NB4 (cell line): ENCODE results near the gene A2M.

Source experiments
- DNase-seq: peaks from one replicate; pipeline ENCODE4 v3.0.0; 2010; ENCODE audit warnings: low read depth
- H3K4me3 ChIP-seq: one replicate; pipeline ENCODE4 v1.5.1; 2011; ENCODE audit warnings: mild to moderate bottlenecking, low read depth, low read length, moderate library complexity
- MYC ChIP-seq: IDR thresholded peaks from 2 replicates; pipeline ENCODE4 v1.6.1; 2011; ENCODE audit warnings: low read depth, low read length
- POLR2A ChIP-seq: IDR thresholded peaks from 2 replicates; pipeline ENCODE4 v1.6.1; 2011; ENCODE audit warnings: mild to moderate bottlenecking; ENCODE audit not compliant: insufficient read length; ENCODE audit errors: extremely low read depth
- TF ChIP-seq, protein P1 (sequence below): IDR thresholded peaks from 2 replicates; pipeline ENCODE4 v1.6.1; 2011; ENCODE audit warnings: low read depth, low read length
- TF ChIP-seq, protein P2 (sequence below): IDR thresholded peaks from one replicate; pipeline ENCODE4 v1.5.1; 2012; ENCODE audit warnings: low read depth, low read length

Gene A2M

DNA sequence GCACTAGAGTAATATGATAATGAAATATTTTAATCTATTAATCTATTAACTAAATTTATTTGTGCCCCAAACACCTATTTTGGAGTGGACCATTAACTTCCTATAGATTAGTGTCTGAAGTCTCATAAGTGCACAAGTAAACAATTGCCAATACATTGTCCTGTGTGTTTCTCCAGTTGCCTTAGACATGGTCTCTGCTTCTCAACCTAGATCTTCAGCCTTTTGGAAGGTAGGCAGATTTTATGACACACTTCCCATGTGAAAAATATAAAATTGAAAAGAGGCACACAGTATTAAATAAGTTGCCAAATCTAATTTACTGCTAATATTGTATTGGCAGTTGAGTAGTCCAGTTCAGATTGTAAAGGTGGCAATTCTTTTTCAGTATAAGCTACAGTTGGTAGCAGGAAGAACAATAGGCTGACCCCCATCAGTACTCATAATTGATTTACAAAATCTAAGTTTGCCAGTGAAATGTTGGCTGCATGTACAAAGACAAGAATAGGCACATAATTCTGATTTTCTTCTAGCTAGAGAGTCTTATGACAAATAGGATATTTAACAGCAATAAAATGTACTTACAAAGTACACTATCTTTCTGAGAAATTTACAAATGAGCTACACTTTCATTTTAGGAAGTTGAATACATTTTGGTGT is 10.8 kb downstream of the A2M start:
- TF ChIP-seq, protein P1, sequence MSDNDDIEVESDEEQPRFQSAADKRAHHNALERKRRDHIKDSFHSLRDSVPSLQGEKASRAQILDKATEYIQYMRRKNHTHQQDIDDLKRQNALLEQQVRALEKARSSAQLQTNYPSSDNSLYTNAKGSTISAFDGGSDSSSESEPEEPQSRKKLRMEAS: no peak
- TF ChIP-seq POLR2A (no peak), MYC (no peak)
- TF ChIP-seq, protein P2, sequence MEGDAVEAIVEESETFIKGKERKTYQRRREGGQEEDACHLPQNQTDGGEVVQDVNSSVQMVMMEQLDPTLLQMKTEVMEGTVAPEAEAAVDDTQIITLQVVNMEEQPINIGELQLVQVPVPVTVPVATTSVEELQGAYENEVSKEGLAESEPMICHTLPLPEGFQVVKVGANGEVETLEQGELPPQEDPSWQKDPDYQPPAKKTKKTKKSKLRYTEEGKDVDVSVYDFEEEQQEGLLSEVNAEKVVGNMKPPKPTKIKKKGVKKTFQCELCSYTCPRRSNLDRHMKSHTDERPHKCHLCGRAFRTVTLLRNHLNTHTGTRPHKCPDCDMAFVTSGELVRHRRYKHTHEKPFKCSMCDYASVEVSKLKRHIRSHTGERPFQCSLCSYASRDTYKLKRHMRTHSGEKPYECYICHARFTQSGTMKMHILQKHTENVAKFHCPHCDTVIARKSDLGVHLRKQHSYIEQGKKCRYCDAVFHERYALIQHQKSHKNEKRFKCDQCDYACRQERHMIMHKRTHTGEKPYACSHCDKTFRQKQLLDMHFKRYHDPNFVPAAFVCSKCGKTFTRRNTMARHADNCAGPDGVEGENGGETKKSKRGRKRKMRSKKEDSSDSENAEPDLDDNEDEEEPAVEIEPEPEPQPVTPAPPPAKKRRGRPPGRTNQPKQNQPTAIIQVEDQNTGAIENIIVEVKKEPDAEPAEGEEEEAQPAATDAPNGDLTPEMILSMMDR: no peak
- H3K4me3 ChIP-seq: no peak overlapping the region
- no peak for DNase-seq

DNA sequence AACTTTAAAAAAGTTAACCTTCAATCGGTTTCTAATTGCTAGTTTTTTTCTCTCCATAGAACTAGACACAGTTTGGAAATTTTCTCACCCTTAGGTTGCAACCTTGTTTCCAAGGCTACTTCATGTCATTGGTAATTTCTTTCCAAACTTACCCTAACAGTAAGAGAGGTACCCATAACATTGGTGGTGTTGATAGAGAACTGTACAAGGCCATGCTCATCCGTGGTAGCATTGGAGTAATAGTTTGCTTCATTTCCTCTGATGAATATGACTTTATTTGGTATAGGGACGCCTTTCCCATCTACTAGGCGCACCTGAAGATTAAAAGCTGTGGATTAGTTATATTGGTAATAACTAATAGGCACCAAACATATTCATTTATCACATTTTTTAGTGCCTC is 11.6 kb downstream of the A2M start:
- DNase-seq: no peak
- no peak overlapping the region for H3K4me3 ChIP-seq
- TF ChIP-seq MYC: no peak
- TF ChIP-seq, protein P2: no peak
- TF ChIP-seq POLR2A: no peak
- TF ChIP-seq, protein P1: no peak

DNA sequence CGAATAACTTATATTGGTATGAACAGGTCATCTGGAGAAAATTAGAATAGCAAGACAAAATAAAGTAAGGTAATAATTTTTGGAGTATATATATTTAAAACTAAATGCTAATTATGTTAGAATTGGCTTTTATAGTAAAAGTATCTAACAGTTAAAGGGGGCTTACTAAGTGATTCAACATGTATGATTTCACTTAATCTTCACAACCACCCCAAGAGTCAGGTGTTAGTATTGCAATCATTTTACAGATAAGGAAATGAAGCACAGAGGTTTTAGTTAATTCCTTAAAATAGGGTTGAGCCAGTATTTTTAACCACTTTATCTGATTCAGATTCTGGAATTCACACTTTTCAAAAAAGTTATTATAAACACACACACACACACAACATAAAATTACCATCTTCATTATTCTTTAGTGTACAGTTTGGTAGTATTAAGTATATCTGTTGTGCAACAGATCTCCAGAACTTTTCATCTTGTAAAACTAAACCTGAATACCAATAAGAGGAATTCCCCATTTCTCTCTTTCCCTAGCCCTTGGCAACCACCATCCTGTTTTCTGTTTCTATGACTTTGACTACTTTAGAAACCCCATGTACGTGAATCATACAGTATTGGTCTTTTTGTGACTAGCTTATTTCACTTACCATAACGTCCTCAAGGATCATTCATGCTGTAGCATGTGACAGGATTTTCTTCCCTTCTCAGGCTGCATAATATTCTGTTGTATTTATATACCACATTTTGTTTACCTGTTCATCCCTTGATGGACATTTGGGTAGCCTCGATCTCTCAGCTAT is 12.5 kb downstream of the A2M start:
- DNase-seq: no peak
- no peak overlapping the region for H3K4me3 ChIP-seq
- TF ChIP-seq, protein P2: no peak
- TF ChIP-seq POLR2A (no peak), MYC (no peak)
- TF ChIP-seq, protein P1: no peak

DNA sequence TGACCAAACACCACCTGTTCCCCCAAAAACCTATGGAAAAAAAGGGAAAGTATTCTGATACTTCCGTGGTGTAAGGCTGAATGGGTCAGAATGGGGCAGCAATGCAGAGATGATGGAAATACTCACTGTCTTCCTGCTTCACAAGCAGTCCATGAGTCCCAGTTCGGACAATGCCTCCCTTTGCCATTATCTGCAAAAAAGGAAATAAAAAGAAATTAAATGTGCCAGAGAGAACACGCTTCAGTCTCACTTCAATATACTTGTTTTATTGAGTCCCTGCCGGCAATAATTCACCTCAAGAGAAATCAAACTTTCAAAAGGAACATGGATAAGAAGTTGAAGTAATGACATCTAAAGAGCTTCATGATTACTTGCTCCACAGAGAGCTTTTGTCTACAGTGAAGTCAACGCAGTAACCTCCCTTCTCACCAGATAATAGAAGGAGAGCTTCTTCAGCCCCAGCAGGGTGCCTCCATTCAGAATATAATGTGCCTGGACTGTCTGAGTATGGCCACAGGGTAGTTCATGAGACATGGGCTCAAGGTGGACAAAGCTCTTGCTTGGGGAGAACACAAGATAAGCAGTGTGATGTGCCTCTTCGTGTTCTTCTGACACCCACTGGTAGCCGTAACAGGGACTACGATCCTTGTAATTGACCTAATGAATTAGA is 14.6 kb downstream of the A2M start:
- no peak for DNase-seq
- no peak overlapping the region for H3K4me3 ChIP-seq
- TF ChIP-seq MYC (no peak), POLR2A (no peak)
- TF ChIP-seq, protein P1: no peak
- TF ChIP-seq, protein P2: no peak

DNA sequence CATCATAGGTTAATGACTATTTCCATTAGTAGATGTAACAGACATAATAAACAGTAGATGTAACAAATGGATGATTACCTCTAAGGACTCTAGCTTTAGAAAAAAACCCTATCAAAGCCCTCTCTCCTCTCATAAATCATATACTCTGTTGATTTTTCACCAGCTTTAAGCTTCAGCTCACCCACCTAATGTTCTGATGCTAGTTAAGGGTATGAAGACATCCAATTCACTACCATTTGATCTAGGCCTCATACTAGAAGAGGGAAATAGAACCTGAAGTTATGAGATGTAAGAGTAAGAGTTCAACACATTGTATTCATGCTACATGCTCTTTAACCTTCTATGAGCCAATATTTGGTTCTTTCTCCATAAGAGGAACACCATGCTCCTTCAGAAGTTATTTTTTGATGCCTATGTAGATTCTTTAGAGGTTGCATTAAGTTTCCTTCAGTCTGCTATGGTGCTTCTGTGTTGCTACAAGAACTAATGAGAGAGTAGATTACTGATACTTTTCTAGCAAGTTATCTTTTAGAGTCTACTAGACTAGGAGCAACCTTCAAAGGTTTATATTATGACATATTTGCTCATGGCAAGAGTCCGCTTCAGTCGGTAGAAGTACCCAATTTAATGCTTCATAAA is 16.0 kb downstream of the A2M start:
- TF ChIP-seq, protein P1: no peak
- TF ChIP-seq, protein P2: no peak
- no peak for TF ChIP-seq POLR2A
- no peak for TF ChIP-seq MYC
- no peak for DNase-seq
- H3K4me3 ChIP-seq: no peak overlapping the region
